GM18868 (cell line): ENCODE data around the gene HIPK2.

Experiments used
- ATAC-seq: cut with Tn5 transposase; IDR thresholded peaks from one replicate; pipeline ENCODE4 v1.9.1; 2021; ENCODE audit warnings: mild to moderate bottlenecking, moderate library complexity; ENCODE audit not compliant: unreplicated experiment

The HIPK2 gene

DNA sequence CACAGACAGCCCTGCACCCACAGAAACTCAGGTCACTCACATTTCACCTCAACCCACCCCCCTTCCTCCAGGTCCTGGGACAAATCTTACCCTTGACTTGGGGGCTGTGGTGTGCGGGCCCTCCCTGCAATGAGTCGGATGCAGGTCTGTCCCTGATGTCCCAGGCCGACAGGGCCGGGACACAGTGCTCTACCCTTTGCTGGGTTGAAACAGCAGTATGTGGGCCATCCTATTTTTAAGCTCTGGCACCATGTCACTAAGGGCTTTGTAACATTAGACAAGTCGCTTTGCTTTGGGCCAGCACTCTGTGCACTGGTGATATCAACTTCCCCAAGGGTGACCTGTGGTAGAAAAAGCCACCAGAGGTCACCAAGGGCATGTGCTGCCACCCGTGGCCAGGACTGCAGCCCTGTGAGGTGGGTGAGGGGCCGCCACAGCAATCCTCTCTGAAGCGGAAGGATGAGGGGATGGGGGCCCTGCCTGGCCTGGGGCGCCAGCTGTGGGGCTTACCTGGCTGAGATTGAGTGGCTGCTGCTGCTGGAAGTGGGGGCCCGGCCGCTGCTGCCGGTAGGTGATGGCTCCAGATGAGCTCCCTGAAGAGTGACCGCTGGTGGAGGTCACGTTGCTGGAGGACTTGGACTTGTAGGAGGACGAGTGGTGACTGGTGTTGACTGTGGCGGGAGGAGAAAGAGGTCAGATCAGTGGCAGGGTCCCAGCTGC is 203.0 kb downstream of the HIPK2 start:
- no peak for ATAC-seq

DNA sequence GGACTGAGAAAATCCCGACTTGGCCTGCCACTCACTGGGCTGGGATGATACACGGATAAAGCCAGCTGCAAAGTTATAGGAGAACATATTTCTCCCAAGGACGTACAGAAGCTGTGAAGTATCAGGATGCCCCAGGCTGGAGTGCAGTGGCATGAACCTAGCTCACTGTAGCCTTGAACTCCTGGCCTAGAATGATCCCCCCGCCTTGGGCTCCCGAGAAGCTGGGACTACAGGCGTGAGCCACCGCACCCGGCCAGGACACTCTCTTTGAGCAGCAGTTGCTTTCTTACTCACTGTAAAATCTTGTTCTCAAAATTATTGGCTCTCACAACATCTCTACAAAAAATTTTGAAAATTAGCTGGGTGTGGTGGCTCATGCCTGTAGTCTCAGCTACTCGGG is 203.9 kb downstream of the HIPK2 start:
- ATAC-seq, result no peak

DNA sequence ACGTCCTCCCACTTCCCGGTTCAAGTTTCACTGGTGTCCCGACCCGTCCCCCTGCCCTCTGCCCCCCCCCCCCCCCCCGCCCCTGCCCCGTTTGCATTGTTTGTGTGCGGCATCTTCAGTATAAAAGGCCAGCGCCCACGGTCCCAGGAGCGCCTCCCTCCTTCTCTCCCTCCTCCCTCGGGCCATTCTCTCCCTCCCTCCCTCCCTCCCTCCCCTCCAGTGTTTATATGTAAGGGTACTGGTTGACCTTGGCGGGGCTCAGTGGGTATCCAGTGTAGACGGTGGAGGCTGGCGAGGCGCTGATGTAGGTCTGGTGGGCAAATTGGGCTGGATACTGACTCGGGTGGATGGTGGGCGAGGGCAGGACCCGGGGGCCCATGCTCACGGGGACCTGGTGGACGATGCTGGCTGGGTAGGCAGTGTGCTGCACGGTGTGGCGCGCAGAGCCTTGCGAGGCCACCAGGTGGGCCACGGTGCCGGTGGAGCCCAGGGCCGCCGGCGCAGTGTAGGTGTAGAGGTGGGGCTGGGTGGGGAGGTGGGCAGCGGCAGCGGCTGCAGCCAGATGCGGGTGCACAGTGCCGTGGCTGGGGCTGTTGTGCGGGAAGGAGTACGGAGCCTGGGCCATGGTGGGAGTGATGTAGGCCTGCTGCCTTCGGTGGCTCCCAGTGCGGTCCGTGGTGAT is 205.0 kb downstream of the HIPK2 start:
- no peak for ATAC-seq

DNA sequence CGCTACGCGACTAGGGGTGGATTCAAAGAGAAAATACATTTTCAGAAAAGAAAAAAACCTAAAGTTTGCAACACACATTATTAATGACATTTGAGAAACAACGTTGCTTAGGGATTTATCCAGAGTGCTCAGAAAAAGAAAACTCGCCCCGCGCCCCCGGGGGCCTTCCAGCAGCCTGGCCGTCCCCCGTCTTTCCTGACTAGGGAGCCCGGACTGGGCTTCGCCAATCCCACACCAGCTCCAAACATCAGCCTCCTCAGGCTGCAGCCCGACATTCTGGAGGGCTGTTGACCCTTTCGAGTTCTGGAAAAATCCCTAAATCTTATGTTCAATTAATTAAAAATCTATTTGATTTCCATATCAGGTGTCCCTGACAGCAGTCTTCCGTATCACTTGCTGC is 205.7 kb downstream of the HIPK2 start:
- no peak for ATAC-seq

DNA sequence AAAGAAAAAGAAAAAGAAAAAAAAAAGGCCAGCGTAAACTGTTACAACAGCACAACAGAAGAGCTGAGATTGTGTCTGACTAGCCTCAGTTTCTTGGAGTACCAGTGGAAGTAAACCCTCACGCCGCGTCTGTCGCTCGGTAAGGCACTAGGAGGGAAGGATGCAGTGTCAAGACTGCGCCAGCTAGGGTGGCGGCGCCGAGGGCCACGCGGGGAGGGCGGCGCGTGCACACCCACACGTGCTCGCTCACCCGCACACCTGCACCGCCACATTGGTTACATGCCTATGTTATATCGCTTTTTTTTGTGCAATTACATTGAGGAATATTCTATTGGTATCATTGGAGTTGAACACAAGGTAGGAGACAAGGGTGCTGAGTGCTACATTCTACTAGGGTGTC is 206.1 kb downstream of the HIPK2 start:
- no peak for ATAC-seq

DNA sequence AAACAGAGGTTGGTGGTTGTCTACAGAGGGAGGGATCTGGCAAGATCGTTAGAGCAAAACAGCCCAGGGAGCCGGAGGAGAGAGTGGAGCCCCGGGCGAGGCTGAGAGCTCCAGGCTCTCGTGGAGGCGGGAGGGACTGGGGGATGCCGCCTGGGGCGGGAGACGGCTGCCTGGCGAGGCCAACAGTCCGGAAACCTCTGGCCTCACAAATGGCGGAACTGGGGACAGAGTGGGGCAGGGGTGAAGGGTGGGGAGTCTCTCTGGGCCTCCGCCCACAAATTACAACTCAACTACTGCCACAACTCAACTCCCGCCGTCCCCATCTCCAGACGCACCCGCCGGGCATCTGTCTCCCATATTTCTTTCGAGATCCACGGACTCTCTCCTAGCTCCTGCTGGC is 206.6 kb downstream of the HIPK2 start:
- no peak for ATAC-seq

DNA sequence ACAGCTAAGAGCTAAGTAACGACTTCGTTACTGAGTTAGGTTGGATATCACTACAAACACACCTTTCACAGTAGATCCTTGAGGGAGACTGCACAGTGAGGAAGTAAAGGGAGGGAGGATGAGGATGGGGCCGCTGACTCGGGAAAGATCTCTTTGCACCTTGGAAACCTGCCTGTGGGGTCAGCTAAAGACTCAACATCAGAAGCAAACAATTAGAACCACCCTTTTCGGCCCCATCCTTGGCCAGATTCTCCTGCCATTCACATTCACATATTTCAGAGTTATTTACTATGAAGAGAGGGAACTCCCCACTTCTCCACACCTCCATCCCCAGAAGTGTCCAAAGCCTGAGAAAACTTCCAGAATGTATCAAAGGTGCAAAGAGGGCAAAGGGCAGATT is 207.2 kb downstream of the HIPK2 start:
- no peak for ATAC-seq

DNA sequence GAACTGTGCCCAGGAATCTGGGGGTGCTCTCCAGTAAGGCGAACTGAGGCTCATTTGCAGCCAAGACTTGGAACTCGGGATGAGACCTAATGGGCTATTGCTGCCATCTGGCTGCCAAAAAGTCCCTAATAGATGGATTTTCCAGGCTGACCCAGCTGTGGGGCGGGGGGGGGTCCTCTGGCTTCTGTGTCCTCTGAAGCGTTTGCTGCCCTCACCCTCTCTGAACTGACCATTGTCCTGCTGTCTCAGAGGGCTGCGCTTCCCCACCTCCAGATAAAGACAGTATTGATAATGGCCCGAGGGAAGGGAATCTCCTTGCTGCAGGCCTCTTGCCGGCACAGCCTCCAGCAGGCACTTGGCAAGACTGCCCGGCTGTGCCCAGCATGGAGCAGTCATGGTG is 207.7 kb downstream of the HIPK2 start:
- ATAC-seq, result no peak

DNA sequence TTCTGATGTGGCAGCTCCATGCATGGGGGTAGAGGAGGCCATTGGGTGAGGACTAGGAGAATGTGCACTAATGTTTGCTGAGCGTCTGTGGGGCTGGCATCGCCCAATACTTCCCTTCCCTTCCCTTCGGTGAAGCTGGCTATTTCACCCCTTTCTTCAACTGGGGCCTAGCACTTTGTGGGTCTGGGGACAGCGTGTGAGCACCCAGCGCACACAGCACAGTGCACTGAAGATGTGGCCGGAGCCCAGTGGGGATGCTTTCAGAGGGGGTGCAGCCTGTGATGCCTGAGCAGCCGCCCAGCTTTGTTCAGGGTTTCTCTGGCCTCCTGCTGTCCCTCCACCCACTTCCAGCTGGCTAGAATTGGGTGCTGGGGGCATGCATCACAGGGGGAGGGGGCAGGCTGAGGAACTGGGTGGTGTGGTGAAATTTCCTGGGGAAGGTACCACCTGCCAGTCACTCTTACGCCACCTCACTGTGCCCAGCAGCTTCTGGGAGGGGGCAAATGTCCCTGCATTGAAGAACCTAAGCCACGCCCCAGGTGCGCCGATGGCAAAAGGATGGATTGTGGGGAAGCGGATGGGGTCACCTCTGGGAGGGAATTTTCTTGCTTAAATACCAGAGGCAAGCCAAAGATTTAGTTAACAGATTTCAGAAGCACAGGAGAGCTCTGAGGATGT is 208.8 kb downstream of the HIPK2 start:
- no peak for ATAC-seq

DNA sequence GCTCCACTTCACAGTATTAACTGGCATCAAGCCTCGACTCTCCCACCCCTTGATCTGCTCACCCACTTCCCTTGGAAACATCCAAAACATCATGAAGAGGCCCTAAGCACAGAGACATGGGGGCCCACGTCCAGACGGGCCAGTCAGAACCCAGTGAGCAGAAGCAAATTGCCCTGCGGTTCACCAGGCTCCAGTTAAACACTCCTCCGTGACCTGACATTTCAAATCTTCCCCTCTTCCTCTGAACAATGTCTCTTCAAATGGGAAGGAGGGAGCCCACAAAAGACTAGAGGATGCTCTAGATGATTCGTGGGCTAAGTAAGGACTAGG is 209.5 kb downstream of the HIPK2 start:
- ATAC-seq, result no peak

DNA sequence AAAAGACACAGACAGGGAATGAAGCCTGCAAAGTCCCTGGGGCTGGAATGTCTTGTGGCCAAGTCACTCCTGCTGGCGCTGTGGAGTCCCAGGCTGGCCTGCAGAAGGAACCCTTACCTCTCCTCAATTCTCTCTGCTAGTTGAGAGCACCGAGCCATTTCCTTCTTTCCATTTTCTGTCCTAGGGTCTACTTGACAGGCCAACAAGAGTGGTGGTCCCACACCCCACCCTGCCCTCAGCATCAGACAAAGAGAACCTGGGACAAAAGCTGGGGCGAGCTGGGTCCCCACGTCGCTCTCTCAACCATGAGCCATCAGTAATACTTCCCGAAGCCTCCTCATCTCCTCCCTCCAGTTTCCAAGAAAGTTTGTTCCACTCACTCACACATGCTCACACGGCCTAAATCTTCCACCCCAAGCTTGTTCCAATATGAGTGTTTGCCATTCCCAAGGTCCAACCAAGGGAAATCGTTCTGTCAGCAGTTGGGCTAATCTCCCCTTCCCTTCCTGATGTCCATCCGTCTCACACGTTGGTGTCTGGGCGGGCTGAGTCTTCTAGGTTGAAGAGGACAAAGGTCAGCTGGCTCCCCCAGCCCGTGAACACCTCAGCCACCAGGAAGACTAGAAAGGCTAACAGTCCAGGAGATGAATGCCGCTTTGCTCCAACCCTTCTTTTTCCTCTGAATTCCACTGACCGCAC is 210.0 kb downstream of the HIPK2 start:
- ATAC-seq, result no peak

DNA sequence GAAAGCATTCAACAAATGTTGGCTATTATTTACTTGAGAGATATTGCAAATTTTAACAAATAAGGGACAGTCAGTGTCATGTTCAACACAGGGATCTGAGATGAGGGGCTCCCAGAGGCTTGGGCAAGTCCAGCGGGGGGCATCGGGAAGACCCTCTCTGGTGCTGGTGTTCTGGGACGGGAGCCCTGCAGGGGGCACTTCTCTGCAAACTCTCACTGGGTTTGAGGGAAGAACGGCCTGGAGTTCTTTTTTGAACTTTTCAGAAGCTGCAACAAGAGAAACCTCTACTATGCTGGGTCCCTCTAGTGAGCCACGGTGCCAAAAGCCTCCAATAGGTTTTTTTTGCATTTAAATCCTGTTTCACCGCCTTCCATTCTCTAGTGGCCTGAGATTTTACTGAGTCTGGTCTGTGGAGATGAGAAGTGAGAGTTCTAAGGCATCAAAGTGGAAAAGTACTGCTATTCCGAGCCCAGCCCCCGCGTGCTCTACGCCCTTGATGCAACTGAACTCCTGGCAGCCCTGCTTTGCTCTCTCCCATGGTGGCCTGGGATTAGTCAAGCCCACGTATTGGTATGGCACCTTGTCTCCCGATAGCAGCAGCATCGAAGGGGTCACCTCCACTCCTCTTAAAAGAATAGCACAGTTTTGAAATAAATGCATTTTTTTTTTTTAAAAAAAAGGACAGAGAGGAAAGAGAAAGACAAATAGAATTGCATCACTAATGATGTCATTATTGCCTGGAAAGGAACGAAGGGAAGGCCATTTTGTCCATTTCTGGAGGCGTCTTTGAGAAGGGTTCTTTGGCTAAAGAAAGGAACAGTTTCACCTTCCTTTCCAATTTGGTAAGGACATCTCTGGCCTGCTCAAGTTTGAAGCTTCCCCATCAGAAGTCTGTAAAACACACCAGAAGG is 210.8 kb downstream of the HIPK2 start:
- ATAC-seq, result no peak

DNA sequence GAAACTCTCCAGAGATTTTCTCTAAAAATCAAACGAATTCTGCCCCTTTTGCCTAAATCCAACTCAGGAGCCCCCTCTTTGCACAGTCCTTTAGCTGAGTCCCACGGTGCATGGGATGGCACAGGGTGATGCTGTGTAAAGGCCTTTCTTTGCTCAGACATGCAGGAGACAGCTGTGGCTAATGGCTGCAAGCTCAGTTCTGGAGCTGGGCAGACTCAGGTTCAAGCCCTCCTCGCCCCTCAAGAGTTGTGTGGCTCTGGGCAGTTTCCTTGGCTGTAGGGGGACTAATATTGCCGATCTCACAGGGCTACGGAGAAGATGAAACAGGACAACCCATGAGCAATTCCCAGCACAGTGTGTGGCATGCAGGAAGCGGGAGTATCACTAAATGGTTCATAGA is 211.7 kb downstream of the HIPK2 start:
- no peak for ATAC-seq

DNA sequence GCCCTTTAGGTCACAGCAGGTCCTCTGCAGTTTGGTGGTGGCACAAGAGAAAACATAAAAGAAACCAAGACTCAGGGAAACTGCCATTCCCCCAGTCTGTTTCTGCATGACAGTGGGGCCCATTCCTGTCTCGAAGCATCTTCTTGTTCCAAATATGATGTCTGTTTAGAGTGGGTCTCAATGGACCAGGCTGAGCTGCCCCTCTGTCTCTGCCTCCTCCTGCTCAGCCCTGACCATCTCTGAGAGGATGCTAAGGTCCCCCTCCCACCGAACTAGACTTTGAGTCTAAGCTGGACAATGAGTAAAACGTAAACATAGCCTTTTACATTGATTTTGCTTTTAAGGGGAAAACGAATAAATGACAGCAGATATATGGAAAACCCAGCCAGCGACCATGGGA is 213.9 kb downstream of the HIPK2 start:
- ATAC-seq, result no peak

DNA sequence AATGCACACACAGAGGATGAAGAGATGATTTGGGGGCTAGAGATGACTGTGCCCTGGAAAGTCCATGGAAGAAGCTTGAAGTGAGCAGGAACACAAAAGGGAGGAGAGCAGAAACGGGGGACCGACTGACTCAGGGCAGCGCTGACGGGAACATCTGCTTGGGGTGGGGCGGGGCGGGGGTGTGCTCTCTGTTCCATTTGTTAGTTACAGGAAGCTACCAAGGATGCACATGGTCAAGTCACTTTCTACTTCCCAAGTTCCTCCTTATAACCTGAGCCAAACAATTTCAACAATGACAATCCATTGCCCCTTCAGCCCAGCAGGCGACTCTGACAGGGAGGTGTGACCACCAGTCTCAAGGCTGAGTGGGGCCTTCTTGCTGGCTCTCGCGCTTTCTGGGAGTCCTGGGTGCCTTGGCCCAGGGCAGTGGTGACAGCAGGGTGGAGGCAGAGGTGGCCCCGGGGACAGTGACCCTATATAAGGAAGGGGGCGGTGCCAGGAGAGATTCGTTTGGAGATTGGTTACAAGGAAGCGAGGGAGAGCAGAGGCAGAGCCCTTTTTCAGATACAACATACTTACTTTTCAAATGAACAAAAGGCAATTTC is 214.7 kb downstream of the HIPK2 start:
- ATAC-seq, result no peak

DNA sequence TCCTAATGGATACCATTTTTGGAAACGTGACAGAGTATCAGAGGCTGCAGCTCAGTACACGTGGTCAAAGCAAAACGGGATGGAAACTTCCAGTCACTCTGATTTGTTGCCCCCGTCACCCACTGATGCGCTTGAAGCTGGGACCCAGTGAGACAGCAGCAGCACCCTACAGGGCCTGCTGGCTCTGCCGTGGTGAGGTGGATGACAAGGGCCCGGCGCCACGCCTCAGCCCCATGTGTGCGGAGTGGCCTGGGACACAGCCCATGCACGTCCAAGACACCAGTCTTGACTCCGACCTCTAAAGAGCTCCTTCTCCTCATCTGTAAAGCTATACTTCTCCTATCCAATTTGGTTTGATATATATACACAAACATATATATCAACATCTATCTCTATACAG is 215.3 kb downstream of the HIPK2 start:
- no peak for ATAC-seq

DNA sequence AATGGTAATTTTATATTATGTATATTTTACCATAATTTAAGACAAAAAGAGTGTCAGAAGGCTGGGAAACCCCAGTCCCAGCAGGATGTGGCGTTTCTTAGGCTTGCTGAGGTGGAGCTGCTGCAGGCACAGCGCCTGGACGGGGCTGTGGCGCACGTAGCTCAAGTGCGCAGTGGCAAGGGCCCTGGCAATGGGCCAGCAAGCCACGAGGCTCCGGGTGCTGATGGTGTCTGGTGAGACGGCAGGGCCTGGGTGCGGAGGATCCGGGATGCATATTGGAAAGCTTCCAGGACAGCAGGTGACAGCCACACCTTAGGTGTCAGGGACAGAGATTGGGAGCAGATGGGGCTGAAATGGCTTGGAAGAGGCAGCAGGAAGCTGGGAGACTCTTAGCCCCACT is 217.1 kb downstream of the HIPK2 start:
- no peak for ATAC-seq

DNA sequence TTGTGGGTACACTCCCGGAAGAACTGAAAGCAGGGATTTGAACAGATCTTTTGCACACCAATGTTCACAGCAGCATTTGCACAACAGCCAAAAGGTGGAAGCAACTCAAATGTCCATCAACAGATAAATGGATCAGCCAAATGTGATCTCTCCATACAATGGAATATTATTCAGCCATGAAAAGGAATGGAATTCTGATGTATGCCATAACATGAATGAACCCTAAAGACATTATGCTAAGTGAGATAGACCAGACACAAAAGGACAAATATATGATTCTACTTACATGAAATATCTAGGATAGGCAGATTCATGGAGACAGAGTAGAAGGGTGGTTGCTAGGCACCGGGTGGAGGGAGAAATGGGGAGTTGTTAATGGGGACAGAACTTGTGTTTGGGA is 217.6 kb downstream of the HIPK2 start:
- no peak for ATAC-seq

DNA sequence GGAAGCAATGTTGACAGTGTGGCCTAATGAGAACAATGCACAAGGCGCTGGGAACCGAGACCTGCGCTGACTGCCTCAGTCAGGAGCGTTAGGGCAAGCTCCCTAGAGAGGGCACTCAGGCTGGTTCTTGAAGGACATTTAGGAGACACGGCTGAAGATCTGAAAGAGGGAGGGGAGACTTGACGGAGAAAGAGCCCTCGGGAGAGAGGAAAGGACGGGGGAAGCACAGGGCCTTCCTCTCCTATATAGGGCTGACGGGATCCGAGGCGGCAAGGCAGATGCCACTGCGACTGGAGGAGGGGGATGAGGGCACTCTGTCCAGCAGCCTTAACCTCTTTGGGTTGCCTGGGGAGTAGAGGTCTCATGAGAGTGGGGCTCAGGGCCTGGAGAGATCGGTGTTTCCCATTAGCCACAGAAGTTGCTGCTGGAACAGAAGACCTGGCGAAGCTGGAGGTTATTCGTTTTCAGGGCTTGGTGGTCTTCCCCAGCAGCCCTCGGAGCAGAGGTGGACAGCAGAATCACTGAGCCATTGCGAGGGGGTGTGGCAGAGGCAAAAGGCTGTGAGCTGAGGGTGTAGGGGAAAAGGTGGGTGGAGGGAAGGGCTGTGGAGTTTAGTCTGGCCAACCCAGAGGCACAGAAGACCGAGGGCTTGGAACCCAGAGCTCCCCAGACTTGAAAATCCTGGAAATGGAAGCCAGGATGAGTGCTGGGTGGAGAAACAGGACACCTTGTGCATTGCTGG is 218.3 kb downstream of the HIPK2 start:
- no peak for ATAC-seq
